Measurements from ENCODE around the gene VWF. TPM values are rescaled to one million over a fixed set of nuclear protein-coding genes. Genes with fewer than 3 reads are reported as not detected.

VWF gene
- total RNA-seq, 1 experiment from 2014 or later: not detected

Small RNA genes lying within 50 kb of the gene (small RNA-seq; reads per million reads assigned to genes)
- gene RN7SL69P: not detected

Other genes with a start within 250 kb of the VWF start
- 1.0 and 1.4 TPM in 2 replicates for gene ANO2, start 179.4 kb downstream of the VWF start, total RNA-seq (2014; rRNA removed; shearing (Covaris generic))
- gene CD9, start 75.7 kb upstream of the VWF start, total RNA-seq (2014; rRNA removed; shearing (Covaris generic)): 35.8 and 41.8 TPM in 2 replicates
- gene PLEKHG6, start 186.0 kb upstream of the VWF start, total RNA-seq (2014; rRNA removed; shearing (Covaris generic)): 0.07 TPM in 1 of 2 replicates, not detected in the other
- 124 and 209 TPM in 2 replicates for gene TNFRSF1A, start 217.4 kb upstream of the VWF start, total RNA-seq (2014; rRNA removed; shearing (Covaris generic))